ENCODE measurements around the gene CLNK.

CLNK gene

GRCh38 chr4:10461091-10461849, 223.3 kb downstream of the CLNK start:
- Histone ChIP-seq H3K4me1 (ENCODE audit: control insufficient read depth, insufficient read depth, low read length) (no peaks in the 10 kb centered on the region), H3K36me3 (ENCODE audit: control insufficient read depth, insufficient read depth, low read length) (no peaks in the 10 kb centered on the region), H3K27me3 (ENCODE audit: control insufficient read depth, insufficient read depth, low read length) (peaks cover 53% of the 10 kb centered on the region), H3K27ac (ENCODE audit: low read length) (no peak overlapping the region), H3K9me3 (ENCODE audit: control insufficient read depth, insufficient read depth, low read length) (no peaks in the 10 kb centered on the region), H3K4me3 (ENCODE audit: low read length) (peak overlapping the region; percentile 51; the same call in 1 of the 2 replicates)
- no peak for DNase-seq (ENCODE audit: low read depth, low spot score)
- WGBS (ENCODE audit: insufficient coverage, insufficient read length), result no CpG with 5 or more reads among the region's 72 CpGs

DNA sequence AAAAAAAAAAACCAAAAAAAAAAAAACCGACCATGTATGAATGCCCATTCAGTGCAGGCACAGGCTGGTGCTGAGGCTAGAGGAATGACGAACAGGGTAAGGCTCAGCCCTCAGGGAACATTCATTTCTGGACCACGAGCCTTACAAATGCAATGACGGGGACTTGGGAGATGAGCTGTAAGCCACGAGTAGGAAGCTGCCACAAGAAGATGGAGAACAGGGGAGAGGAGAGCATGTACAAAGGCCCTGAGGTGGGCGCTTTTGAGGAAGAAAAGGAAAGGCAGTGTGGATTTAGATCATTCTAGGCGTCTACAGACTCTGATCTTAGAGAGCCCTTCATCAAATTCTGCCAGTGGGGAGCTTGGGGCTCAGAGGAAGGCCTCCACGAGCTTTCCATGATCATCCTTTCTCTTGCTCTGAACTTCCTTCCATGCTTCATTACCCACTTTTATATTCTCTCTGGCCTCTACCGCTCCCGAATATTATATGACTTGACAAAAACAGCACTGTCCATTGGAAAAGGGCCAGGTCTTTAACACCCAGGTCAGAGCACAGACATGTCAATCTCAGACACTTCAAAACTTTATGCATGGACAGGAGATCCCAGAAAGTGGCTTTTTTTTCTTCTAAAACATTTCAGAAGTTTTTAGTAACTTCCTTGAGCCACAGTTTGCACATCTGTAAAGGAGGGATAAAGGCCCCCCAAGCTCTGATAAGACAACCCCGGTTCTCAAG, 224.1 kb downstream of the CLNK start:
- Histone ChIP-seq H3K9me3 (ENCODE audit: control insufficient read depth, insufficient read depth, low read length) (no peaks in the 10 kb centered on the region), H3K27ac (ENCODE audit: low read length) (no peak overlapping the region), H3K4me1 (ENCODE audit: control insufficient read depth, insufficient read depth, low read length) (no peaks in the 10 kb centered on the region), H3K27me3 (ENCODE audit: control insufficient read depth, insufficient read depth, low read length) (peaks cover 54% of the 10 kb centered on the region), H3K4me3 (ENCODE audit: low read length) (no peak overlapping the region), H3K36me3 (ENCODE audit: control insufficient read depth, insufficient read depth, low read length) (no peaks in the 10 kb centered on the region)
- no peak for DNase-seq (ENCODE audit: low read depth, low spot score)
- no CpG with 5 or more reads among the region's 11 CpGs for WGBS (ENCODE audit: insufficient coverage, insufficient read length)

- no peaks in the 10 kb centered on the region for H3K36me3 ChIP-seq (ENCODE audit: control insufficient read depth, insufficient read depth, low read length)
- H3K27ac ChIP-seq (ENCODE audit: low read length), result no peak overlapping the region
- H3K4me1 ChIP-seq (ENCODE audit: control insufficient read depth, insufficient read depth, low read length), result peaks cover 5% of the 10 kb centered on the region; the same call in 1 of the 2 replicates
- WGBS (ENCODE audit: insufficient coverage, insufficient read length), result no CpG with 5 or more reads among the region's 8 CpGs
- H3K4me3 ChIP-seq (ENCODE audit: low read length), result no peak overlapping the region
- peaks cover 60% of the 10 kb centered on the region for H3K27me3 ChIP-seq (ENCODE audit: control insufficient read depth, insufficient read depth, low read length)
- no peaks in the 10 kb centered on the region for H3K9me3 ChIP-seq (ENCODE audit: control insufficient read depth, insufficient read depth, low read length)
- DNase-seq (ENCODE audit: low read depth, low spot score), result no peak
These were observed 225.3 kb downstream of the CLNK start for GRCh38 chr4:10459305-10459704.

GRCh38 chr4:10458177-10458576, 226.4 kb downstream of the CLNK start:
- H3K4me1 ChIP-seq (ENCODE audit: control insufficient read depth, insufficient read depth, low read length), result peaks cover 5% of the 10 kb centered on the region; the same call in 1 of the 2 replicates
- H3K36me3 ChIP-seq (ENCODE audit: control insufficient read depth, insufficient read depth, low read length), result no peaks in the 10 kb centered on the region
- no peak overlapping the region for H3K4me3 ChIP-seq (ENCODE audit: low read length)
- no peak for DNase-seq (ENCODE audit: low read depth, low spot score)
- WGBS (ENCODE audit: insufficient coverage, insufficient read length), result no CpG with 5 or more reads among the region's 13 CpGs
- peaks cover 58% of the 10 kb centered on the region for H3K27me3 ChIP-seq (ENCODE audit: control insufficient read depth, insufficient read depth, low read length)
- no peak overlapping the region for H3K27ac ChIP-seq (ENCODE audit: low read length)
- H3K9me3 ChIP-seq (ENCODE audit: control insufficient read depth, insufficient read depth, low read length), result no peaks in the 10 kb centered on the region

DNA sequence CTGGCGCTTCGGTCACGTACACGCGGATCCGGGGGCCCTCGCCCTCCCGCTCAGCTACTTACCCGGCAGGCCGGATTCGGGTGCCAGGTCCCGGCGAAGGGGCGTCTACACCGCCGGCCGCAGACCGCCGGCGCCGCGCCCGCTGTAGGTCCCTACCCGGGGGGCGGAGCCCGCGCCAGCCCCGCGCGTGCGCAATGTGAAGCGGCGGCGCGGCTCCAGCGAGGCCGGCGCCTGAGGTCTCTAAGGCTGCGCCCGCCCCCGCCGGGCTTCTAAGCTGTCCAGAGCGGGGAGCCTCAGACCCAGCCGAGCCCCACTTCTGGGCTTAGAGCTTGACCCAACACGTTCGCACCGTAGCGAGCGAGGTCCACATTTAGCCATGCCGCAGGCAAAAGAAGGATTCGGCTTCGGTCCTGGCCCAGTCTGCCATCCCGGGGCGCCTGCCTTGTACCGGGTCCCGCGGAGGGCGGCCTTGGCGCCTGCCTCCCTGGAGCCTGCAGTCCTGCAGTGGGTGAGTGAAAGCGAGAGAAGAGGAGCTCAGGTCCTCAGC, 227.2 kb downstream of the CLNK start, which contains the start of gene ZNF518B:
ZNF518B (minus strand) TSS at position 172 of the 547 bp plus-strand sequence. CDS start 11,098 bp downstream, outside the sequence.
- WGBS (ENCODE audit: insufficient coverage, insufficient read length), result no CpG with 5 or more reads among the region's 60 CpGs
- DNase-seq (ENCODE audit: low read depth, low spot score), result no peak
- H3K36me3 ChIP-seq (ENCODE audit: control insufficient read depth, insufficient read depth, low read length), result no peaks in the 10 kb centered on the region
- no peak within 1 kb of the TSS for H3K27ac ChIP-seq (ENCODE audit: low read length)
- H3K27me3 ChIP-seq (ENCODE audit: control insufficient read depth, insufficient read depth, low read length), result peaks cover 51% of the 10 kb centered on the region
- peaks cover 5% of the 10 kb centered on the region; the same call in 1 of the 2 replicates for H3K4me1 ChIP-seq (ENCODE audit: control insufficient read depth, insufficient read depth, low read length)
- peak within 1 kb of the TSS; percentile 56; the same call in 1 of the 2 replicates for H3K4me3 ChIP-seq (ENCODE audit: low read length)
- no peaks in the 10 kb centered on the region for H3K9me3 ChIP-seq (ENCODE audit: control insufficient read depth, insufficient read depth, low read length)

DNA sequence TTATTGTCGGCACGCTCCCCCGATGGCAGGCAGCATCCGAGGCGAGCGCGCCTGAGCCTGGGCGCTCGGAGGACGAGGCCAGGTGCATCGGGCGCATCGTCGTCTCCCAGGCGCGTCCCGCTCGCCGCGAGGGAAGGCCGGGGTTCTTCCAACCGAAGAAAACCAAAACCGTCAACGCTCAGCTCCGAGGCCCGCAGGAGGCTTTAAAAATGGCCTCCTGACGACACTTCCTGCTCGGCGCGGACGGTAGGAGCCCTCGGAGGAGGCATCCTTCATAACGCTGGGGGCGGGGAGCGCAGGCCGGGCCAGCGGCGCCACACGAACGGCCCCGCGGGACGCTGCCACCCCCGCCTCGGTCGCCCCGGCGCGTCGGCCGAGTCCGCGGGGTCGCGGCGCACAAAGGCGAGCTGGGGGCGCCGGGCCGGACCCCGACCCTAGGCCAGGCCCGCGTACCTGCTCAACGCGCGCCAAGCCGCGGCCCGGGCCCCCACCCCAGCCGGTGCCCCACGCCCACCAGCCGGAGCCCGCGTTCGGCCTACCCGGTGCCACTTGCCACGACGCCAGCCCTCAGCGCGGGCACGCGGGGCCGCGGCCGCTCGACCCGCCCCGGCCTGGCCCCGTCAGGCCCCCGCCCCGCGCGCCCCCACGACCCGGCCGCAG, 227.8 kb downstream of the CLNK start:
- peak overlapping the region; percentile 56; the same call in 1 of the 2 replicates for H3K4me3 ChIP-seq (ENCODE audit: low read length)
- DNase-seq (ENCODE audit: low read depth, low spot score), result no peak
- H3K36me3 ChIP-seq (ENCODE audit: control insufficient read depth, insufficient read depth, low read length), result no peaks in the 10 kb centered on the region
- peaks cover 45% of the 10 kb centered on the region for H3K27me3 ChIP-seq (ENCODE audit: control insufficient read depth, insufficient read depth, low read length)
- WGBS (ENCODE audit: insufficient coverage, insufficient read length), result no CpG with 5 or more reads among the region's 96 CpGs
- H3K27ac ChIP-seq (ENCODE audit: low read length), result no peak overlapping the region
- H3K9me3 ChIP-seq (ENCODE audit: control insufficient read depth, insufficient read depth, low read length), result no peaks in the 10 kb centered on the region
- peaks cover 5% of the 10 kb centered on the region; the same call in 1 of the 2 replicates for H3K4me1 ChIP-seq (ENCODE audit: control insufficient read depth, insufficient read depth, low read length)

- no peak for DNase-seq (ENCODE audit: low read depth, low spot score)
- no CpG with 5 or more reads among the region's 11 CpGs for WGBS (ENCODE audit: insufficient coverage, insufficient read length)
- Histone ChIP-seq H3K36me3 (ENCODE audit: control insufficient read depth, insufficient read depth, low read length) (no peaks in the 10 kb centered on the region), H3K4me3 (ENCODE audit: low read length) (peak overlapping the region; percentile 56; the same call in 1 of the 2 replicates), H3K4me1 (ENCODE audit: control insufficient read depth, insufficient read depth, low read length) (peaks cover 5% of the 10 kb centered on the region; the same call in 1 of the 2 replicates), H3K27ac (ENCODE audit: low read length) (no peak overlapping the region), H3K9me3 (ENCODE audit: control insufficient read depth, insufficient read depth, low read length) (no peaks in the 10 kb centered on the region), H3K27me3 (ENCODE audit: control insufficient read depth, insufficient read depth, low read length) (peaks cover 42% of the 10 kb centered on the region)
These were observed 228.3 kb downstream of the CLNK start for GRCh38 chr4:10456260-10456594.

- no CpG with 5 or more reads among the region's 2 CpGs for WGBS (ENCODE audit: insufficient coverage, insufficient read length)
- no peak for DNase-seq (ENCODE audit: low read depth, low spot score)
- Histone ChIP-seq H3K4me3 (ENCODE audit: low read length) (no peak overlapping the region), H3K9me3 (ENCODE audit: control insufficient read depth, insufficient read depth, low read length) (no peaks in the 10 kb centered on the region), H3K4me1 (ENCODE audit: control insufficient read depth, insufficient read depth, low read length) (peaks cover 5% of the 10 kb centered on the region; the same call in 1 of the 2 replicates), H3K27me3 (ENCODE audit: control insufficient read depth, insufficient read depth, low read length) (peaks cover 32% of the 10 kb centered on the region), H3K27ac (ENCODE audit: low read length) (no peak overlapping the region), H3K36me3 (ENCODE audit: control insufficient read depth, insufficient read depth, low read length) (no peaks in the 10 kb centered on the region)
These were observed 229.4 kb downstream of the CLNK start for GRCh38 chr4:10455133-10455532.

DNA sequence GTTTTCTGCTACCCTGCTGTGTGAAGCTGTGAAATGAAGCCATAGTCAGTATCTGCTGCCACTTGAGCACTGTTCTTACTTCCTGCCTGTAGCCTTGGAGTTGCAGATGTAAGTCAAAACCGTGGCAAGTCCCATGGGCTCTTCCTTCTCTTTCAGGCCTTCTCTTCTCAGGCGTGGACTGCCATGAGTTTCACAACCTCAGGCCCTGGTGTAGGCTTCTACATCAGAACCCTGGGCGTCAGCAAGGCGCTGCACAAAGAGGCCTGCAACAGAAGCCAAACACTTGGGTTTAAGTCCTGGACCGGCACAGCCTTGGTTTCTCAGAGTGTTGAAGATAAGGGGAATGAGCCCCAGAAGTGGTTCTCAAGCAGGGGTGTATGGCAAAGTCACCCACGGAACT, 229.8 kb downstream of the CLNK start:
- Histone ChIP-seq H3K27me3 (ENCODE audit: control insufficient read depth, insufficient read depth, low read length) (peaks cover 31% of the 10 kb centered on the region), H3K36me3 (ENCODE audit: control insufficient read depth, insufficient read depth, low read length) (no peaks in the 10 kb centered on the region), H3K4me3 (ENCODE audit: low read length) (no peak overlapping the region), H3K4me1 (ENCODE audit: control insufficient read depth, insufficient read depth, low read length) (peaks cover 5% of the 10 kb centered on the region; the same call in 1 of the 2 replicates), H3K9me3 (ENCODE audit: control insufficient read depth, insufficient read depth, low read length) (no peaks in the 10 kb centered on the region), H3K27ac (ENCODE audit: low read length) (no peak overlapping the region)
- DNase-seq (ENCODE audit: low read depth, low spot score), result no peak
- no CpG with 5 or more reads among the region's 6 CpGs for WGBS (ENCODE audit: insufficient coverage, insufficient read length)

GRCh38 chr4:10454121-10454520, 230.4 kb downstream of the CLNK start:
- no peaks in the 10 kb centered on the region for H3K9me3 ChIP-seq (ENCODE audit: control insufficient read depth, insufficient read depth, low read length)
- H3K4me1 ChIP-seq (ENCODE audit: control insufficient read depth, insufficient read depth, low read length), result peaks cover 5% of the 10 kb centered on the region; the same call in 1 of the 2 replicates
- H3K4me3 ChIP-seq (ENCODE audit: low read length), result no peak overlapping the region
- DNase-seq (ENCODE audit: low read depth, low spot score), result no peak
- no peak overlapping the region for H3K27ac ChIP-seq (ENCODE audit: low read length)
- peaks cover 25% of the 10 kb centered on the region for H3K27me3 ChIP-seq (ENCODE audit: control insufficient read depth, insufficient read depth, low read length)
- no CpG with 5 or more reads among the region's 1 CpG for WGBS (ENCODE audit: insufficient coverage, insufficient read length)
- no peaks in the 10 kb centered on the region for H3K36me3 ChIP-seq (ENCODE audit: control insufficient read depth, insufficient read depth, low read length)

All from iPS DF 6.9 (cell line).